GM12872 (cell line): ENCODE data around the gene PANX3.

Source experiments
- TF ChIP-seq, protein P1 (sequence below): IDR thresholded peaks from 3 replicates; pipeline ENCODE4 v1.5.1; 2011; ENCODE audit warnings: low read depth, mild to moderate bottlenecking, low read length, moderate library complexity; ENCODE audit not compliant: insufficient read depth

PANX3 gene

GRCh38 chr11:124644426-124645280, 33.4 kb downstream of the PANX3 start:
- TF ChIP-seq, protein P1, sequence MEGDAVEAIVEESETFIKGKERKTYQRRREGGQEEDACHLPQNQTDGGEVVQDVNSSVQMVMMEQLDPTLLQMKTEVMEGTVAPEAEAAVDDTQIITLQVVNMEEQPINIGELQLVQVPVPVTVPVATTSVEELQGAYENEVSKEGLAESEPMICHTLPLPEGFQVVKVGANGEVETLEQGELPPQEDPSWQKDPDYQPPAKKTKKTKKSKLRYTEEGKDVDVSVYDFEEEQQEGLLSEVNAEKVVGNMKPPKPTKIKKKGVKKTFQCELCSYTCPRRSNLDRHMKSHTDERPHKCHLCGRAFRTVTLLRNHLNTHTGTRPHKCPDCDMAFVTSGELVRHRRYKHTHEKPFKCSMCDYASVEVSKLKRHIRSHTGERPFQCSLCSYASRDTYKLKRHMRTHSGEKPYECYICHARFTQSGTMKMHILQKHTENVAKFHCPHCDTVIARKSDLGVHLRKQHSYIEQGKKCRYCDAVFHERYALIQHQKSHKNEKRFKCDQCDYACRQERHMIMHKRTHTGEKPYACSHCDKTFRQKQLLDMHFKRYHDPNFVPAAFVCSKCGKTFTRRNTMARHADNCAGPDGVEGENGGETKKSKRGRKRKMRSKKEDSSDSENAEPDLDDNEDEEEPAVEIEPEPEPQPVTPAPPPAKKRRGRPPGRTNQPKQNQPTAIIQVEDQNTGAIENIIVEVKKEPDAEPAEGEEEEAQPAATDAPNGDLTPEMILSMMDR: peak; percentile 78

GRCh38 chr11:124646148-124646547, 34.9 kb downstream of the PANX3 start:
- TF ChIP-seq, protein P1: no peak

- TF ChIP-seq, protein P1: no peak
Measured at GRCh38 chr11:124648610-124649009, 37.4 kb downstream of the PANX3 start.

GRCh38 chr11:124656774-124657630, 45.8 kb downstream of the PANX3 start:
- TF ChIP-seq, protein P1: no peak

DNA sequence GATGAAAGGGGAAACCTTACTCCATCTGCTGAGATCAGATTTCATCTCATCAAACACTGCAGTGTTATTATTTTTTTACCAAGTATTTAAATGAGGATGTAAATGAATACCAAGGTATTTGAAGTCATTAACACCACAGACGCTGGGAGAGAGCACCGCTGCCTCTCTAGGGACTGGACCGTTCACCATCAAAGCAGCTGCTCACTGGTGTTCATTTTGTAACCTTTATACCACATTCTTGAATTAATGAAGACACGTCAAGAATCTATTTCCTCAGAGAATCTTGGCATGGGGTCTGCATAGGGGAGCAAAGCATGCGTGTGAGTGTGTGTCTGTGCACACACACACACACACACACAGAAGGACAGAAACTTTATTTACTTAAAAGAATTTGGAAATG, 46.7 kb downstream of the PANX3 start:
- TF ChIP-seq, protein P1: no peak

DNA sequence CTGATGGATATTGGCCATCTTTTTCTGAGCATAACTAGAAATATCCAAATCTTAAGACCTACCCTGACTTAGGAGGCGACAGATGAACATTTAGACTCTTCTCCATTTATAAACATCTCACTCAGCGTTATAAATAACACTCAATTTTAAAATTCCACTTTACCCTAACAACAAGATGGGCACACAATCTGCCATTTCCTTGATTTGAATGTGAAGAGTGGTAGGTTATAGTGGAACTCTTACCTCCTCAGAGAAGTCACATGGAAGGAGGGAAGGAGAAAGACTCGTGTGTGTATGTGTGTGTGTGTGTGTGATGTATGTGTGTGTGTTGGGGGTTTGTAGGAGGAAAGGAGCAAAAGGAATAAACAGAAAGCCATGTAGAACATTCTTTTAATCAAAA, 47.3 kb downstream of the PANX3 start:
- TF ChIP-seq, protein P1: no peak

DNA sequence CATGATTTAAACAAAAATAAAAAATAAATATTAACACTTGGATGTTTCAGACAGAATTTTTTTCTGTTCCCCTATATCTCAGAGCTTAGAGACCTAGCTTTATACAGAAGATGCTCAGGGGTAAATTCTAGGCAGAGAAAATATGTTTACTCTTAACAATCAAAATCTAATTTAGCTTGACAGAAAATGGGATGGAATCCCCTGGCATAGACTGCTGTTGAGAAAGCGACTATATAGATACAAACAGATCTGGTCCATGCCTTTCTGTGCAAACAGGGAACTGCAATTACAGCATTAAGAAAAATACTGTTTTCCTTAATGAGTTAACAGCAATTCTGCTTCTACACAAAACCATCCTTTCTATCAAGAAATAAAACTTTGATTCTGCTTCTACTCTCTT, 47.8 kb downstream of the PANX3 start:
- TF ChIP-seq, protein P1: no peak
